Cardiac fibroblast (primary cell): ENCODE data around the gene SLC16A6.
"Not testable (repeated sequence)": the region's sequence is repeated elsewhere in the genome, so short reads cannot be mapped to it uniquely, and the experiment has no call there.

ENCODE experiments used
- DNase-seq, 2 donors: peaks; one replicate each; pipeline versions ENCODE4 v3.0.0 to v3.0.0-alpha.2; 2010; ENCODE audit warnings: low read depth in 2 of 2
- H3K4me3 ChIP-seq, 2 donors: replicated peaks in 1 of 2; 1 replicate in 1 of 2; 2 replicates in 1 of 2; pipeline ENCODE4 v1.5.1; 2011; ENCODE audit warnings: low read depth in 2 of 2, low read length in 2 of 2, mild to moderate bottlenecking in 2 of 2, moderate library complexity in 1 of 2
- CTCF ChIP-seq: IDR thresholded peaks from one replicate; pipeline ENCODE4 v1.5.1; 2011; ENCODE audit warnings: low read depth, mild to moderate bottlenecking, low read length, inconsistent platforms

SLC16A6 gene

GRCh38 chr17:68263101-68263681 is 27.7 kb downstream of the SLC16A6 start:
- DNase-seq = peak; percentile 58 to 78
- not testable (repeated sequence) for H3K4me3 ChIP-seq
- peak; percentile 47 for TF ChIP-seq CTCF

GRCh38 chr17:68262467-68262866 is 28.5 kb downstream of the SLC16A6 start:
- H3K4me3 ChIP-seq, DNase-seq: not testable (repeated sequence)

GRCh38 chr17:68260051-68260762 is 30.7 kb downstream of the SLC16A6 start:
- TF ChIP-seq CTCF = no peak
- no peak for DNase-seq
- H3K4me3 ChIP-seq = no peak overlapping the region

GRCh38 chr17:68259648-68259951 is 31.3 kb downstream of the SLC16A6 start:
- H3K4me3 ChIP-seq, DNase-seq: not testable (repeated sequence)

GRCh38 chr17:68258890-68259647 is 31.9 kb downstream of the SLC16A6 start:
- H3K4me3 ChIP-seq = peak overlapping the region in 1 of 2 donors; percentile 30
- peak; percentile 34 to 69 for DNase-seq

GRCh38 chr17:68257934-68258333 is 33.0 kb downstream of the SLC16A6 start:
- no peak for DNase-seq
- TF ChIP-seq CTCF = no peak

GRCh38 chr17:68256701-68257100 is 34.2 kb downstream of the SLC16A6 start:
- H3K4me3 ChIP-seq, DNase-seq: not testable (repeated sequence)

More at GRCh38 chr17:68257934-68258333, 33.0 kb downstream of the SLC16A6 start:
- no peak overlapping the region for H3K4me3 ChIP-seq

- TF ChIP-seq CTCF = no peak
- no peak for DNase-seq
- no peak overlapping the region for H3K4me3 ChIP-seq
Observed at GRCh38 chr17:68255731-68256538, 35.0 kb downstream of the SLC16A6 start.
